Activated CD4-positive, alpha-beta T cell treated with anti-CD3 and anti-CD28 coated beads for 36 hours (primary cell): ENCODE data around the gene CEP295NL. TPM values are rescaled to one million over a fixed set of nuclear protein-coding genes. Genes with fewer than 3 reads are reported as not detected.
"Not testable (repeated sequence)": the region's sequence is repeated elsewhere in the genome, so short reads cannot be mapped to it uniquely, and the experiment has no call there.

Source experiments
- ATAC-seq: fragments of 200-7000 bp; cut with Tn5 transposase; one replicate; pipeline ENCODE4 v1.10.0; 2021; ENCODE audit warnings: mild to moderate bottlenecking, moderate library complexity
- CTCF ChIA-PET: fragments of 350-600 bp; sonication (Branson Sonifier 250); formaldehyde crosslinking; loops from one replicate; lab custom pipeline; 2021; ENCODE audit warnings: antibody characterized with exemption; lab: Charles Lee
- POLR2A ChIA-PET: fragments of 350-600 bp; sonication (Branson Sonifier 250); formaldehyde crosslinking; loops from one replicate; lab custom pipeline; 2021; ENCODE audit warnings: antibody characterized with exemption, inconsistent platforms; lab: Charles Lee
- DNase-seq: peaks from one replicate; pipeline ENCODE4 v3.0.0-alpha.2; 2020
- H3K27ac Mint-ChIP-seq: one replicate; pipeline ENCODE4 v1.8.0; 2021; ENCODE audit warnings: mixed read lengths
- H3K27me3 Mint-ChIP-seq: one replicate; pipeline ENCODE4 v1.8.0; 2021; ENCODE audit warnings: mixed read lengths
- H3K36me3 Mint-ChIP-seq: one replicate; pipeline ENCODE4 v1.8.0; 2021; ENCODE audit warnings: low read depth, mixed read lengths
- H3K4me1 Mint-ChIP-seq: one replicate; pipeline ENCODE4 v1.8.0; 2021; ENCODE audit warnings: mixed read lengths
- H3K4me3 Mint-ChIP-seq: one replicate; pipeline ENCODE4 v1.8.0; 2021; ENCODE audit warnings: mild to moderate bottlenecking, moderate library complexity, mixed read lengths
- H3K9me3 Mint-ChIP-seq: one replicate; pipeline ENCODE4 v1.8.0; 2021; ENCODE audit warnings: low read depth, mixed read lengths
- intact Hi-C, 2 experiments: fragments of 100-400 bp; cut with DNase I in 1 of 2; cut with micrococcal nuclease in 1 of 2; formaldehyde crosslinking; loops; one replicate each; pipeline versions ENCODE4 v1.14.2 to v1.15.1; 2022 to 2024; cut with DNase I, micrococcal nuclease
- total RNA-seq, 2 experiments: library from RNA; stranded (reverse); gene quantifications; one replicate each; pipeline ENCODE4 v1.2.3, GENCODE V29; 2021

CEP295NL gene
- total RNA-seq, 2 experiments from 2014 or later = not detected

- Mint-ChIP-seq H3K36me3 (no peaks in the 10 kb centered on the region), H3K4me3 (no peak overlapping the region), H3K27ac (no peak overlapping the region)
These were observed 18.7 kb downstream of the CEP295NL start for GRCh38 chr17:78884148-78884825.

GRCh38 chr17:78883533-78884131, 19.4 kb downstream of the CEP295NL start:
- peaks cover 27% of the 10 kb centered on the region for H3K4me1 Mint-ChIP-seq
- intact Hi-C loops = no loop called here
- peak; percentile 32 for ATAC-seq
- no peak for DNase-seq
- no peaks in the 10 kb centered on the region for H3K27me3 Mint-ChIP-seq
- no peaks in the 10 kb centered on the region for H3K36me3 Mint-ChIP-seq
- H3K27ac Mint-ChIP-seq = no peak overlapping the region
- H3K9me3 Mint-ChIP-seq = no peaks in the 10 kb centered on the region
- CTCF ChIA-PET = interaction anchor here (0.6 kb wide), 2 partner anchors 464 to 586 kb away, joined by 3 read pairs; no protein-coding TSS in a partner anchor
- no peak overlapping the region for H3K4me3 Mint-ChIP-seq
- POLR2A ChIA-PET = no interaction called here

More at GRCh38 chr17:78884148-78884825, 18.7 kb downstream of the CEP295NL start:
- POLR2A ChIA-PET = no interaction called here
- peaks cover 29% of the 10 kb centered on the region for H3K4me1 Mint-ChIP-seq
- H3K27me3 Mint-ChIP-seq = no peaks in the 10 kb centered on the region
- no peak for DNase-seq
- CTCF ChIA-PET = no interaction called here
- intact Hi-C loops = no loop called here
- no peaks in the 10 kb centered on the region for H3K9me3 Mint-ChIP-seq
- ATAC-seq = no peak

GRCh38 chr17:78883089-78883532, 19.9 kb downstream of the CEP295NL start:
- Mint-ChIP-seq H3K4me1 (peaks cover 28% of the 10 kb centered on the region), H3K27me3 (no peaks in the 10 kb centered on the region), H3K36me3 (no peaks in the 10 kb centered on the region), H3K9me3 (no peaks in the 10 kb centered on the region), H3K27ac (peak overlapping the region; percentile 72), H3K4me3 (no peak overlapping the region)
- intact Hi-C loops = no loop called here
- DNase-seq = peak; percentile 18
- peak; percentile 16 for ATAC-seq
- ChIA-PET CTCF (interaction anchor here (0.6 kb wide), 1 partner anchor 464 kb away, joined by 3 read pairs; no protein-coding TSS in a partner anchor), POLR2A (no interaction called here)

- intact Hi-C loops = no loop called here
- Mint-ChIP-seq H3K27me3 (no peaks in the 10 kb centered on the region), H3K9me3 (no peaks in the 10 kb centered on the region), H3K36me3 (no peaks in the 10 kb centered on the region), H3K27ac (peak overlapping the region; percentile 74), H3K4me3 (no peak overlapping the region), H3K4me1 (peaks cover 29% of the 10 kb centered on the region)
- CTCF ChIA-PET = interaction anchor here (0.6 to 1.1 kb wide), 3 partner anchors 8 to 511 kb away, joined by 3 to 4 read pairs (median 4); no protein-coding TSS in a partner anchor
- POLR2A ChIA-PET = no interaction called here
- no peak for DNase-seq
- ATAC-seq = no peak
These were observed 20.4 kb downstream of the CEP295NL start for GRCh38 chr17:78882540-78883088.

- peaks cover 33% of the 10 kb centered on the region for H3K4me1 Mint-ChIP-seq
- intact Hi-C loops = no loop called here
- peak overlapping the region; percentile 69 for H3K27ac Mint-ChIP-seq
- no peaks in the 10 kb centered on the region for H3K9me3 Mint-ChIP-seq
- POLR2A ChIA-PET = no interaction called here
- no peaks in the 10 kb centered on the region for H3K36me3 Mint-ChIP-seq
- peak; percentile 67 for ATAC-seq
- DNase-seq = peak; percentile 57
- CTCF ChIA-PET = interaction anchor here (0.7 to 0.8 kb wide), 2 partner anchors 10 to 98 kb away, joined by 3 to 4 read pairs; no protein-coding TSS in a partner anchor
- H3K27me3 Mint-ChIP-seq = no peaks in the 10 kb centered on the region
- peak overlapping the region; percentile 36 for H3K4me3 Mint-ChIP-seq
These were observed 23.3 kb downstream of the CEP295NL start for GRCh38 chr17:78879635-78880186.

- Mint-ChIP-seq H3K4me1 (peaks cover 33% of the 10 kb centered on the region), H3K27ac (peak overlapping the region; percentile 69)
These were observed 24.0 kb downstream of the CEP295NL start for GRCh38 chr17:78878871-78879527.

GRCh38 chr17:78878261-78878660, 24.7 kb downstream of the CEP295NL start:
- DNase-seq (no peak), ATAC-seq (no peak)
- H3K27ac Mint-ChIP-seq = no peak overlapping the region
- no peaks in the 10 kb centered on the region for H3K36me3 Mint-ChIP-seq
- H3K27me3 Mint-ChIP-seq = no peaks in the 10 kb centered on the region
- intact Hi-C loops = no loop called here
- CTCF ChIA-PET = no interaction called here
- H3K4me3 Mint-ChIP-seq = no peak overlapping the region
- H3K4me1 Mint-ChIP-seq = peaks cover 27% of the 10 kb centered on the region
- POLR2A ChIA-PET = no interaction called here
- no peaks in the 10 kb centered on the region for H3K9me3 Mint-ChIP-seq

More at GRCh38 chr17:78878871-78879527, 24.0 kb downstream of the CEP295NL start:
- Mint-ChIP-seq H3K4me3 (peak overlapping the region; percentile 36), H3K9me3 (no peaks in the 10 kb centered on the region), H3K36me3 (no peaks in the 10 kb centered on the region), H3K27me3 (no peaks in the 10 kb centered on the region)
- CTCF ChIA-PET = interaction anchor here (0.7 to 0.8 kb wide), 2 partner anchors 10 to 98 kb away, joined by 3 to 4 read pairs; no protein-coding TSS in a partner anchor
- POLR2A ChIA-PET = no interaction called here
- no peak for DNase-seq
- no peak for ATAC-seq
- intact Hi-C loops = no loop called here

GRCh38 chr17:78876954-78877517, 26.0 kb downstream of the CEP295NL start:
- CTCF ChIA-PET = interaction anchor here (0.8 to 4.2 kb wide), 3 partner anchors 11 to 233 kb away, joined by 3 to 26 read pairs (median 3); no protein-coding TSS in a partner anchor
- POLR2A ChIA-PET = not testable (repeated sequence)

GRCh38 chr17:78876094-78876597, 26.9 kb downstream of the CEP295NL start:
- ChIA-PET CTCF (interaction anchor here (0.8 to 4.2 kb wide), 3 partner anchors 10 to 232 kb away, joined by 3 to 26 read pairs (median 3); no protein-coding TSS in a partner anchor), POLR2A (no interaction called here)
- H3K36me3 Mint-ChIP-seq = no peaks in the 10 kb centered on the region
- intact Hi-C loops = no loop called here
- H3K4me1 Mint-ChIP-seq = peaks cover 19% of the 10 kb centered on the region
- H3K27me3 Mint-ChIP-seq = no peaks in the 10 kb centered on the region
- H3K27ac Mint-ChIP-seq = no peak overlapping the region
- no peak for DNase-seq
- no peaks in the 10 kb centered on the region for H3K9me3 Mint-ChIP-seq
- H3K4me3 Mint-ChIP-seq = no peak overlapping the region
- ATAC-seq = no peak

More at GRCh38 chr17:78876954-78877517, 26.0 kb downstream of the CEP295NL start:
- H3K27ac Mint-ChIP-seq, DNase-seq, H3K4me3 Mint-ChIP-seq, H3K27me3 Mint-ChIP-seq, ATAC-seq, H3K9me3 Mint-ChIP-seq, H3K36me3 Mint-ChIP-seq, intact Hi-C loops: not testable (repeated sequence)
- H3K4me1 Mint-ChIP-seq = peaks cover 19% of the 10 kb centered on the region

- Mint-ChIP-seq H3K36me3 (no peaks in the 10 kb centered on the region), H3K27me3 (no peaks in the 10 kb centered on the region), H3K4me1 (peaks cover 19% of the 10 kb centered on the region), H3K27ac (no peak overlapping the region), H3K4me3 (no peak overlapping the region), H3K9me3 (no peaks in the 10 kb centered on the region)
- no peak for ATAC-seq
- intact Hi-C loops = no loop called here
- ChIA-PET CTCF (interaction anchor here (4.2 kb wide), 1 partner anchor 10 kb away, joined by 26 read pairs; no protein-coding TSS in a partner anchor), POLR2A (no interaction called here)
- DNase-seq = no peak
These were observed 27.5 kb downstream of the CEP295NL start for GRCh38 chr17:78875363-78876093.
